Testis (tissue), 2 donors: ENCODE measurements around the gene INF2.

Experiments
- POLR2A ChIP-seq: fragments of 450-650 bp; IDR thresholded peaks from one replicate; pipeline ENCODE4 v1.6.1; 2017; ENCODE audit warnings: antibody characterized with exemption, mild to moderate bottlenecking, moderate library complexity
- TF ChIP-seq, protein P1 (sequence below), 3 experiments: fragments of 450-650 bp in 2 of 3; fragments of 200-600 bp in 1 of 3; sonication (generic) in 1 of 3; IDR thresholded peaks; one replicate each; pipeline ENCODE4 v1.5.1; 2016 to 2019; ENCODE audit warnings: antibody characterized with exemption in 3 of 3, mild to moderate bottlenecking in 2 of 3, moderate library complexity in 1 of 3

DNA sequence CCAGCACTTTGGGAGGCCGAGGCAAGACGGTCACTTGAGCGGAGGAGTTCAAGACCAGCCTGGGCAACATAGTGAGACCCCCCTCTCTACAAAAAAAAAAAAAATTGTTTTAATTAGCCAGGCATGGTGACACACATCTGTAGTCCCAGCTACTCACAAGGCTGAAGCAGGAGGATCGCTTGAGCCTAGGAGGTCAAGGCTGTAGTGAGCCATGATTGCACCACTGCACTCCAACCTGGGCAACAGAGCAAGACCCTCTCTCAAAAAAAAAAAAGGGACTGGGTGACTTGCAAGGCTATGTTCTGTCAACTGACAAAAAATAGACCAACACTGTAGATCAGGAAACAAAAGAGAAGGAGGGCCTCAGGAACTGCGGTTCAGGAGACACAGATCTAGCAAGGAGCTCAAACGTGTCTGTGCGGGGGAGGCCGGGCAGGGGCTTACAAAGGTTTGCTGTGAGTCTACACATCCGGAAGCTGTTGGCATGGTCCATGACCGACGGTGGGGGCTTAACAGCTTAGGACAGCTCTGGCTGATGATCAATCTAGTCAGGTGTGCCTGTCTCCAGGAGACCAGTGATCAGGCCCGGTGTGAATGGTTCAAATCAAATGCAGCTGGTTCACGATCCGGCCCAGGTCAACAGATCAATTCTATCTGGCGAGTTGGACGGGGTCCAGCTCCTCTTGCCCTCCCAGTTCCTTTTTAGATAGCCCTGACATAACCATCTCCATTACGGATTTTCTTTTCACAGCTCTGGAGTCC is 31.7 kb upstream of the INF2 start:
- TF ChIP-seq, protein P1, sequence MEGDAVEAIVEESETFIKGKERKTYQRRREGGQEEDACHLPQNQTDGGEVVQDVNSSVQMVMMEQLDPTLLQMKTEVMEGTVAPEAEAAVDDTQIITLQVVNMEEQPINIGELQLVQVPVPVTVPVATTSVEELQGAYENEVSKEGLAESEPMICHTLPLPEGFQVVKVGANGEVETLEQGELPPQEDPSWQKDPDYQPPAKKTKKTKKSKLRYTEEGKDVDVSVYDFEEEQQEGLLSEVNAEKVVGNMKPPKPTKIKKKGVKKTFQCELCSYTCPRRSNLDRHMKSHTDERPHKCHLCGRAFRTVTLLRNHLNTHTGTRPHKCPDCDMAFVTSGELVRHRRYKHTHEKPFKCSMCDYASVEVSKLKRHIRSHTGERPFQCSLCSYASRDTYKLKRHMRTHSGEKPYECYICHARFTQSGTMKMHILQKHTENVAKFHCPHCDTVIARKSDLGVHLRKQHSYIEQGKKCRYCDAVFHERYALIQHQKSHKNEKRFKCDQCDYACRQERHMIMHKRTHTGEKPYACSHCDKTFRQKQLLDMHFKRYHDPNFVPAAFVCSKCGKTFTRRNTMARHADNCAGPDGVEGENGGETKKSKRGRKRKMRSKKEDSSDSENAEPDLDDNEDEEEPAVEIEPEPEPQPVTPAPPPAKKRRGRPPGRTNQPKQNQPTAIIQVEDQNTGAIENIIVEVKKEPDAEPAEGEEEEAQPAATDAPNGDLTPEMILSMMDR (IDR thresholded peaks at IDR 0.05), result no peak
- no peak for TF ChIP-seq POLR2A
